ENCODE measurements around the gene GPHN. TPM values are rescaled to one million over a fixed set of nuclear protein-coding genes. Genes with fewer than 3 reads are reported as not detected.

GPHN gene
- total RNA-seq, 1 experiment from 2014 or later = 34.9 TPM

- peaks cover 16% of the 10 kb centered on the region for H3K4me1 Mint-ChIP-seq (ENCODE audit: low read depth, unreplicated experiment)
- H3K36me3 Mint-ChIP-seq (ENCODE audit: insufficient read depth, unreplicated experiment) = peaks cover 4% of the 10 kb centered on the region
- no TSS peak for BruUV-seq (replicated peaks)
- intact Hi-C loops (cut with micrococcal nuclease; ENCODE audit: unreplicated experiment) = no loop called here
- CTCF ChIA-PET = interaction anchor here (0.7 kb wide), 1 partner anchor 69 kb away, joined by 3 read pairs; no protein-coding TSS in a partner anchor
- H3K27ac Mint-ChIP-seq (ENCODE audit: unreplicated experiment) = peak overlapping the region; percentile 33
- DNase-seq = peak; percentile 61
- TF ChIP-seq, protein P1, sequence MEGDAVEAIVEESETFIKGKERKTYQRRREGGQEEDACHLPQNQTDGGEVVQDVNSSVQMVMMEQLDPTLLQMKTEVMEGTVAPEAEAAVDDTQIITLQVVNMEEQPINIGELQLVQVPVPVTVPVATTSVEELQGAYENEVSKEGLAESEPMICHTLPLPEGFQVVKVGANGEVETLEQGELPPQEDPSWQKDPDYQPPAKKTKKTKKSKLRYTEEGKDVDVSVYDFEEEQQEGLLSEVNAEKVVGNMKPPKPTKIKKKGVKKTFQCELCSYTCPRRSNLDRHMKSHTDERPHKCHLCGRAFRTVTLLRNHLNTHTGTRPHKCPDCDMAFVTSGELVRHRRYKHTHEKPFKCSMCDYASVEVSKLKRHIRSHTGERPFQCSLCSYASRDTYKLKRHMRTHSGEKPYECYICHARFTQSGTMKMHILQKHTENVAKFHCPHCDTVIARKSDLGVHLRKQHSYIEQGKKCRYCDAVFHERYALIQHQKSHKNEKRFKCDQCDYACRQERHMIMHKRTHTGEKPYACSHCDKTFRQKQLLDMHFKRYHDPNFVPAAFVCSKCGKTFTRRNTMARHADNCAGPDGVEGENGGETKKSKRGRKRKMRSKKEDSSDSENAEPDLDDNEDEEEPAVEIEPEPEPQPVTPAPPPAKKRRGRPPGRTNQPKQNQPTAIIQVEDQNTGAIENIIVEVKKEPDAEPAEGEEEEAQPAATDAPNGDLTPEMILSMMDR (IDR thresholded peaks at IDR 0.05; ENCODE audit: unreplicated experiment) = no peak
- H3K27me3 Mint-ChIP-seq (ENCODE audit: unreplicated experiment) = no peaks in the 10 kb centered on the region
- H3K4me3 Mint-ChIP-seq (ENCODE audit: low read depth, unreplicated experiment) = no peak overlapping the region
- H3K9me3 Mint-ChIP-seq (ENCODE audit: low read depth, unreplicated experiment) = peaks cover 7% of the 10 kb centered on the region
Measured at GRCh38 chr14:66530526-66530925, 22.6 kb downstream of the GPHN start.

- no peaks in the 10 kb centered on the region for H3K9me3 Mint-ChIP-seq (ENCODE audit: low read depth, unreplicated experiment)
- no peak overlapping the region for H3K4me3 Mint-ChIP-seq (ENCODE audit: low read depth, unreplicated experiment)
- DNase-seq = no peak
- CTCF ChIA-PET = no interaction called here
- H3K27ac Mint-ChIP-seq (ENCODE audit: unreplicated experiment) = no peak overlapping the region
- intact Hi-C loops (cut with micrococcal nuclease; ENCODE audit: unreplicated experiment) = no loop called here
- no peaks in the 10 kb centered on the region for H3K36me3 Mint-ChIP-seq (ENCODE audit: insufficient read depth, unreplicated experiment)
- no peaks in the 10 kb centered on the region for H3K27me3 Mint-ChIP-seq (ENCODE audit: unreplicated experiment)
- BruUV-seq (replicated peaks) = no TSS peak
- TF ChIP-seq, protein P1 (IDR thresholded peaks at IDR 0.05; ENCODE audit: unreplicated experiment) = no peak
- peaks cover 7% of the 10 kb centered on the region for H3K4me1 Mint-ChIP-seq (ENCODE audit: low read depth, unreplicated experiment)
Measured at GRCh38 chr14:66539034-66539433, 31.1 kb downstream of the GPHN start.

DNA sequence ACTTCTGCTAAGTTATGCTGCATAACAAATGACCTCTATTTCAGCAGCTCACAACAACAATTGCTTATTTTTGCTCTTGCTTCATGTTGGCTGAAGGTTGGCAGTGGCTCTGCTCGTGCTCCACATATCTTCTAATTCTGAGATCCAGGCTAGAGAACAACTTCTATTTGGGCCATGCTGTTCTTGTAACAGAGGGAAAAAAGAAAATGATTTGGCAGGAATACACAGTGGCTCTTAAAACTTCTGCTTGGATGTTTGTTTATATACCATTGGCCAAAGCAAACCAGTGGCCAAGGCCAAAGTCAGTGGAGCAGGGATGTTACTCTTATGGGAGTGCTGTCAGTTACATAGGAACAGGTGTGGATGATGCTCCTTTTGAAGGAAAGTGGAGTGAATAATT is 32.1 kb downstream of the GPHN start:
- H3K27me3 Mint-ChIP-seq (ENCODE audit: unreplicated experiment) = no peaks in the 10 kb centered on the region
- CTCF ChIA-PET = no interaction called here
- DNase-seq = no peak
- intact Hi-C loops (cut with micrococcal nuclease; ENCODE audit: unreplicated experiment) = no loop called here
- no peak overlapping the region for H3K4me3 Mint-ChIP-seq (ENCODE audit: low read depth, unreplicated experiment)
- H3K9me3 Mint-ChIP-seq (ENCODE audit: low read depth, unreplicated experiment) = no peaks in the 10 kb centered on the region
- BruUV-seq (replicated peaks) = no TSS peak
- H3K36me3 Mint-ChIP-seq (ENCODE audit: insufficient read depth, unreplicated experiment) = no peaks in the 10 kb centered on the region
- TF ChIP-seq, protein P1 (IDR thresholded peaks at IDR 0.05; ENCODE audit: unreplicated experiment) = no peak
- H3K27ac Mint-ChIP-seq (ENCODE audit: unreplicated experiment) = no peak overlapping the region
- H3K4me1 Mint-ChIP-seq (ENCODE audit: low read depth, unreplicated experiment) = peaks cover 7% of the 10 kb centered on the region

DNA sequence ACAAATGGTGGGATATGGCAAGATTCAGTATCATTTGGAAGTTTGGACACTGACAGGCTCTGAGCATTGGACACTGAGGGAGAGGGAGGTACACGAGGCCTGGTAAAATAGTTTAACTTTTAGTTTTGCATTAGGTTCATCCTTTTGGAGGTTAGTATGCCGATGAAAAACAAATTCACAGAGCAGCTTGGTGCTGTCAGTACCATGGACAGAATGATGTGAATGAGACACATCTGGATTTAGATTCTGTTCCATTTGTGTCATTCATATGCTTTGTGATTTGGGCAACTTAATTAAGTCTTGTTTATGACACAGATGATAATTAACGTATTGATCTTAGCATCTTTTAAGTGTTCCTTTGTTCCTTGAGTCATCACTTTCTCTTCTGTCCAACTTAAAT is 33.7 kb downstream of the GPHN start:
- no peak for DNase-seq
- intact Hi-C loops (cut with micrococcal nuclease; ENCODE audit: unreplicated experiment) = no loop called here
- BruUV-seq (replicated peaks) = no TSS peak
- no peak overlapping the region for H3K4me3 Mint-ChIP-seq (ENCODE audit: low read depth, unreplicated experiment)
- CTCF ChIA-PET = no interaction called here
- no peaks in the 10 kb centered on the region for H3K9me3 Mint-ChIP-seq (ENCODE audit: low read depth, unreplicated experiment)
- no peaks in the 10 kb centered on the region for H3K27me3 Mint-ChIP-seq (ENCODE audit: unreplicated experiment)
- TF ChIP-seq, protein P1 (IDR thresholded peaks at IDR 0.05; ENCODE audit: unreplicated experiment) = no peak
- H3K36me3 Mint-ChIP-seq (ENCODE audit: insufficient read depth, unreplicated experiment) = no peaks in the 10 kb centered on the region
- H3K27ac Mint-ChIP-seq (ENCODE audit: unreplicated experiment) = no peak overlapping the region
- H3K4me1 Mint-ChIP-seq (ENCODE audit: low read depth, unreplicated experiment) = peaks cover 6% of the 10 kb centered on the region

All from Calu3 (cell line).